Glomerular visceral epithelial cell (primary cell): Measurements from ENCODE around the gene CBARP.
A peak's percentile ranks its signal among the peaks of the same experiment; 100 is the strongest.

Experiments
- DNase-seq: peaks from one replicate; pipeline ENCODE4 v3.0.0-alpha.2; 2016; ENCODE audit errors: extremely low spot score

Gene CBARP

GRCh38 chr19:1265615-1266128, 27.9 kb upstream of the CBARP start:
- DNase-seq = peak; percentile 90

GRCh38 chr19:1264801-1265614, 27.2 kb upstream of the CBARP start:
- DNase-seq = peak; percentile 95

GRCh38 chr19:1263188-1263587, 25.4 kb upstream of the CBARP start:
- DNase-seq = peak; percentile 78

- peak; percentile 73 for DNase-seq
Observed at GRCh38 chr19:1262623-1263123, 24.9 kb upstream of the CBARP start.

GRCh38 chr19:1261798-1262622, 24.2 kb upstream of the CBARP start:
- DNase-seq = peak; percentile 87

- DNase-seq = no peak
Observed at GRCh38 chr19:1261538-1261797, 23.7 kb upstream of the CBARP start.

- peak; percentile 98 for DNase-seq
Observed at GRCh38 chr19:1260749-1261537, 23.1 kb upstream of the CBARP start.

- no peak for DNase-seq
Observed at GRCh38 chr19:1259876-1260748, 22.3 kb upstream of the CBARP start.

- DNase-seq = peak; percentile 68
Observed at GRCh38 chr19:1259206-1259875, 21.5 kb upstream of the CBARP start.

- DNase-seq = no peak
Observed at GRCh38 chr19:1258707-1259205, 21.0 kb upstream of the CBARP start.

GRCh38 chr19:1258163-1258492, 20.3 kb upstream of the CBARP start:
- no peak for DNase-seq

- no peak for DNase-seq
Observed at GRCh38 chr19:1257475-1258162, 19.8 kb upstream of the CBARP start.

GRCh38 chr19:1256646-1257474, 19.1 kb upstream of the CBARP start:
- DNase-seq = no peak

- no peak for DNase-seq
Observed at GRCh38 chr19:1255186-1256161, 17.7 kb upstream of the CBARP start.

- no peak for DNase-seq
Observed at GRCh38 chr19:1254530-1255185, 16.9 kb upstream of the CBARP start.

- no peak for DNase-seq
Observed at GRCh38 chr19:1254081-1254527, 16.3 kb upstream of the CBARP start.

GRCh38 chr19:1253514-1254080, 15.8 kb upstream of the CBARP start:
- no peak for DNase-seq
